Common myeloid progenitor, CD34-positive (primary cell): ENCODE data around the gene SNX18.

Source experiments
- CTCF ChIA-PET: fragments of 350-600 bp; sonication (Branson Sonifier 250); formaldehyde crosslinking; loops from one replicate; lab custom pipeline; 2021; ENCODE audit warnings: antibody characterized with exemption; lab: Charles Lee
- POLR2A ChIA-PET: fragments of 350-600 bp; sonication (Branson Sonifier 250); formaldehyde crosslinking; loops from one replicate; lab custom pipeline; 2021; ENCODE audit warnings: antibody characterized with exemption; lab: Charles Lee
- DNase-seq, 3 donors: peaks; one replicate each; pipeline versions ENCODE4 v3.0.0 to v3.0.0-alpha.2; 2013
- H3K27ac ChIP-seq, 2 experiments: 1 replicate in 1 of 2; 2 replicates in 1 of 2; pipeline ENCODE4 v1.7.0; 2013; ENCODE audit warnings: inconsistent platforms in 2 of 2, low read length in 2 of 2, mild to moderate bottlenecking in 2 of 2, low read depth in 1 of 2, moderate library complexity in 1 of 2; ENCODE audit not compliant: severe bottlenecking in 2 of 2, insufficient read depth in 1 of 2, poor library complexity in 1 of 2
- H3K27me3 ChIP-seq, 5 experiments: replicated peaks in 2 of 5; 1 replicate in 3 of 5; 2 replicates in 2 of 5; pipeline versions ENCODE4 v1.6.1 to v1.7.0; 2013; ENCODE audit warnings: low read length in 4 of 5, mild to moderate bottlenecking in 2 of 5, moderate library complexity in 2 of 5, inconsistent platforms in 1 of 5; ENCODE audit not compliant: insufficient read depth in 5 of 5, control insufficient read depth in 4 of 5
- H3K36me3 ChIP-seq, 4 experiments: 1 replicate in 2 of 4; 2 replicates in 2 of 4; pipeline versions ENCODE4 v1.6.1 to v1.7.0; 2013; ENCODE audit warnings: low read length in 3 of 4, control low read depth in 1 of 4, mild to moderate bottlenecking in 1 of 4; ENCODE audit not compliant: control insufficient read depth in 4 of 4, insufficient read depth in 4 of 4
- H3K4me1 ChIP-seq, 4 experiments: 1 replicate in 3 of 4; 2 replicates in 1 of 4; pipeline versions ENCODE4 v1.6.1 to v1.7.1; 2013; ENCODE audit warnings: low read length in 3 of 4, mild to moderate bottlenecking in 3 of 4, control low read depth in 1 of 4, inconsistent platforms in 1 of 4, moderate library complexity in 1 of 4; ENCODE audit not compliant: control insufficient read depth in 4 of 4, insufficient read depth in 4 of 4; ENCODE audit errors: control extremely low read depth in 1 of 4
- H3K4me3 ChIP-seq, 7 experiments: 1 replicate in 4 of 7; 2 replicates in 3 of 7; pipeline versions ENCODE4 v1.5.1 to v1.7.0; 2013; ENCODE audit warnings: mild to moderate bottlenecking in 7 of 7, low read length in 6 of 7, moderate library complexity in 6 of 7, inconsistent platforms in 2 of 7, low read depth in 2 of 7, control low read depth in 1 of 7; ENCODE audit not compliant: insufficient read depth in 4 of 7, control insufficient read depth in 1 of 7; ENCODE audit errors: extremely low read depth in 1 of 7
- H3K9me3 ChIP-seq, 5 experiments: 1 replicate in 4 of 5; 2 replicates in 1 of 5; pipeline versions ENCODE4 v1.6.1 to v1.7.1; 2013; ENCODE audit warnings: low read length in 4 of 5, mild to moderate bottlenecking in 2 of 5, inconsistent platforms in 1 of 5, low read depth in 1 of 5, moderate library complexity in 1 of 5; ENCODE audit not compliant: control insufficient read depth in 4 of 5, insufficient read depth in 2 of 5; ENCODE audit errors: control extremely low read depth in 1 of 5
- WGBS: methylation state at CpG from one replicate; pipeline ENCODE4 v1.1.5; 2013; ENCODE audit not compliant: insufficient coverage; 5-methylcytosine and 5-hydroxymethylcytosine counted together

The SNX18 gene

GRCh38 chr5:54545796-54546195 is 28.2 kb downstream of the SNX18 start:
- Histone ChIP-seq H3K27ac (no peak overlapping the region), H3K9me3 (no peaks in the 10 kb centered on the region), H3K27me3 (no peaks in the 10 kb centered on the region), H3K36me3 (peaks cover 0 to 10% (median 5%) of the 10 kb centered on the region in 4 experiments), H3K4me1 (no peaks in the 10 kb centered on the region), H3K4me3 (no peak overlapping the region)
- ChIA-PET CTCF (no interaction called here), POLR2A (no interaction called here)
- WGBS = 96% methylated on average over 4 of the region's 6 CpGs
- no peak for DNase-seq

GRCh38 chr5:54547711-54548250 is 30.2 kb downstream of the SNX18 start:
- DNase-seq = no peak
- Histone ChIP-seq H3K4me1 (no peaks in the 10 kb centered on the region), H3K36me3 (peaks cover 0 to 10% (median 5%) of the 10 kb centered on the region in 4 experiments), H3K27ac (no peak overlapping the region), H3K9me3 (no peaks in the 10 kb centered on the region), H3K27me3 (no peaks in the 10 kb centered on the region), H3K4me3 (no peak overlapping the region)
- CTCF ChIA-PET = no interaction called here
- POLR2A ChIA-PET = no interaction called here
- no CpG with 5 or more reads among the region's 1 CpG for WGBS

- no peak overlapping the region for H3K27ac ChIP-seq
- WGBS = 86% methylated on average over 1 of the region's 2 CpGs
These were observed 31.0 kb downstream of the SNX18 start for GRCh38 chr5:54548565-54548964.

GRCh38 chr5:54551292-54551691 is 33.7 kb downstream of the SNX18 start:
- H3K9me3 ChIP-seq = no peaks in the 10 kb centered on the region
- CTCF ChIA-PET = no interaction called here
- H3K36me3 ChIP-seq = peaks cover 0 to 10% (median 4%) of the 10 kb centered on the region in 4 experiments
- WGBS = 99% methylated on average over 8 of the region's 8 CpGs
- H3K27ac ChIP-seq = no peak overlapping the region
- no peak for DNase-seq
- POLR2A ChIA-PET = no interaction called here
- H3K4me3 ChIP-seq = no peak overlapping the region
- H3K4me1 ChIP-seq = no peaks in the 10 kb centered on the region
- H3K27me3 ChIP-seq = no peaks in the 10 kb centered on the region

More at GRCh38 chr5:54548565-54548964, 31.0 kb downstream of the SNX18 start:
- no peaks in the 10 kb centered on the region for H3K27me3 ChIP-seq
- peaks cover 0 to 10% (median 5%) of the 10 kb centered on the region in 4 experiments for H3K36me3 ChIP-seq
- no peak for DNase-seq
- ChIA-PET POLR2A (no interaction called here), CTCF (no interaction called here)
- no peaks in the 10 kb centered on the region for H3K9me3 ChIP-seq
- no peak overlapping the region for H3K4me3 ChIP-seq
- no peaks in the 10 kb centered on the region for H3K4me1 ChIP-seq

- Histone ChIP-seq H3K36me3 (peaks cover 0 to 7% (median 4%) of the 10 kb centered on the region in 4 experiments), H3K27me3 (no peaks in the 10 kb centered on the region), H3K4me3 (no peak overlapping the region), H3K4me1 (no peaks in the 10 kb centered on the region), H3K27ac (no peak overlapping the region), H3K9me3 (no peaks in the 10 kb centered on the region)
- ChIA-PET CTCF (no interaction called here), POLR2A (no interaction called here)
- 99% methylated on average over 11 of the region's 11 CpGs for WGBS
- no peak for DNase-seq
These were observed 34.4 kb downstream of the SNX18 start for GRCh38 chr5:54551926-54552325.

- CTCF ChIA-PET = no interaction called here
- Histone ChIP-seq H3K9me3 (no peaks in the 10 kb centered on the region), H3K4me1 (no peaks in the 10 kb centered on the region), H3K4me3 (no peak overlapping the region), H3K27ac (no peak overlapping the region), H3K36me3 (peaks cover 0 to 5% (median 2%) of the 10 kb centered on the region in 4 experiments), H3K27me3 (no peaks in the 10 kb centered on the region)
- 100% methylated on average over 5 of the region's 7 CpGs for WGBS
- POLR2A ChIA-PET = no interaction called here
- DNase-seq = no peak
These were observed 34.9 kb downstream of the SNX18 start for GRCh38 chr5:54552446-54552845.

GRCh38 chr5:54553659-54554207 is 36.2 kb downstream of the SNX18 start:
- CTCF ChIA-PET = no interaction called here
- H3K9me3 ChIP-seq = no peaks in the 10 kb centered on the region
- WGBS = 96% methylated on average over 4 of the region's 4 CpGs
- H3K4me1 ChIP-seq = no peaks in the 10 kb centered on the region
- no peak overlapping the region for H3K27ac ChIP-seq
- DNase-seq = no peak
- H3K36me3 ChIP-seq = no peaks in the 10 kb centered on the region
- POLR2A ChIA-PET = no interaction called here
- H3K27me3 ChIP-seq = no peaks in the 10 kb centered on the region
- no peak overlapping the region for H3K4me3 ChIP-seq
